ENCODE measurements around the gene RCHY1.

GRCh38 chr4:75514131-75514948 lies at the start of gene RCHY1, which contains the start of gene THAP6:
- TF ChIP-seq CTCF (IDR thresholded peaks at IDR 0.05) (peak in 3 of 6 experiments; percentile 6 to 26 (median 22)), POLR2A (IDR thresholded peaks at IDR 0.05) (peak; percentile 82 to 92)
